Limb (tissue), 2 donors: ENCODE results near the gene ANXA3.
"Not testable (repeated sequence)": the region's sequence is repeated elsewhere in the genome, so short reads cannot be mapped to it uniquely, and the experiment has no call there.

Experiments used
- DNase-seq, 2 donors: peaks; one replicate each; pipeline ENCODE4 v3.0.0-alpha.2; 2016; ENCODE audit errors: extremely low spot score in 2 of 2

The ANXA3 gene, protein sequence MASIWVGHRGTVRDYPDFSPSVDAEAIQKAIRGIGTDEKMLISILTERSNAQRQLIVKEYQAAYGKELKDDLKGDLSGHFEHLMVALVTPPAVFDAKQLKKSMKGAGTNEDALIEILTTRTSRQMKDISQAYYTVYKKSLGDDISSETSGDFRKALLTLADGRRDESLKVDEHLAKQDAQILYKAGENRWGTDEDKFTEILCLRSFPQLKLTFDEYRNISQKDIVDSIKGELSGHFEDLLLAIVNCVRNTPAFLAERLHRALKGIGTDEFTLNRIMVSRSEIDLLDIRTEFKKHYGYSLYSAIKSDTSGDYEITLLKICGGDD

DNA sequence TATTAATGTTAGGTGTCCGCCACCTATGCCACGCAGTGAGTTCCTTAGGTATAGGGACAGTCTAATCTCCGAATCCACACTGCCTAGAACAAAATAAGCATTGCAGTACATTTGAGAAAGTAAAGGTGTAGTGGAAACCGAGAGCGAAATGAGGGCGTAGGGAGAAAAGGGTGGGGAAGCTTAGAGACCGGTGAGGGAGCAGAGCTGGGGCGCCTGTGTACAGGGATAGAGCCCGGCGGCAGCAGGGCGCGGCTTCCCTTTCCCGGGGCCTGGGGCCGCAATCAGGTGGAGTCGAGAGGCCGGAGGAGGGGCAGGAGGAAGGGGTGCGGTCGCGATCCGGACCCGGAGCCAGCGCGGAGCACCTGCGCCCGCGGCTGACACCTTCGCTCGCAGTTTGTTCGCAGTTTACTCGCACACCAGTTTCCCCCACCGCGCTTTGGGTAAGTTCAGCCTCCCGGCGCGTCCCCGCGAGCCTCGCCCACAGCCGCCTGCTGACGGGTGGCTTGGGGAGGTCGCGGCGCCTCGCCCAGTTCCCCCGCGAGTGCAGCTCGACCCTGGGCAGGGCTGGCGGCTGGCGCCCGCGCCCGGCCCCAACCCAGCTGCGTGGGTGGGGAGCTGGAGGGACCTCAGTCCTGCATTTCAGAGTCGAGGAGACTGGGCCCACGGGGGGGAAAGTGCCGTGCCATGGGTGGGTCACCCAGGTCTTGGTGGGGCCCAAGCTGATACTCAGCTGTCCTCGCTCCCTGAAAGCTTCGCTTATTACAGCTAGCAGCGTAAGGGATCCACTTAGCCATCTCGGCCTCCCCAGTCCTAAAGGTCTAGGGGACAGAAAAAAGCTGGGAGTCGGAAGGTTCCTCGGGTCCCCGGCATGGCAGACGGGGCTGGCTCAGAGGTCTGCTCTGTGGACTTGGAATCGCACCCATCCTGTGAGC, at the start of gene ANXA3:
Gene ANXA3, plus strand, starts transcription at position 351 of the 932 bp plus-strand sequence. CDS start 2,704 bp downstream, outside the sequence.
- peak in 1 of 2 donors; percentile 66 for DNase-seq

DNA sequence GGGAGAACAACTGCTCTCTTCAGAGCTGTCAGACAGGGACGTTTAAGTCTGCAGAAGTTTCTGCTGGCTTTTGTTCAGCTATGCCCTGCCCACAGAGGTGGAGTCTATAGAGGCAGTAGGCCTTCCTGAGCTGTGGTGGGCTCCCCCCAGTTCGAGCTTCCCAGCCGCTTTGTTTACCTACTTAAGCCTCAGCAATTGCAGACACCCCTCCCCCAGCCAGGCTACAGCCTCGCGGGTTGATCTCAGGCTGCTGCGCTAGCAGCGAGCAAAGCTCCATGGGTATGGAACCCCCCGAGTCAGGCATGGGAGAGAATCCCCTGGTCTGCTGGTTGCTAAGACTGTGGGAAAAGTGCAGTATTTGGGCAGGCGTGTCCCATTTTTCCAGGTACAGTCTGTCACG, 45.3 kb upstream of the ANXA3 start:
- DNase-seq, result not testable (repeated sequence)

DNA sequence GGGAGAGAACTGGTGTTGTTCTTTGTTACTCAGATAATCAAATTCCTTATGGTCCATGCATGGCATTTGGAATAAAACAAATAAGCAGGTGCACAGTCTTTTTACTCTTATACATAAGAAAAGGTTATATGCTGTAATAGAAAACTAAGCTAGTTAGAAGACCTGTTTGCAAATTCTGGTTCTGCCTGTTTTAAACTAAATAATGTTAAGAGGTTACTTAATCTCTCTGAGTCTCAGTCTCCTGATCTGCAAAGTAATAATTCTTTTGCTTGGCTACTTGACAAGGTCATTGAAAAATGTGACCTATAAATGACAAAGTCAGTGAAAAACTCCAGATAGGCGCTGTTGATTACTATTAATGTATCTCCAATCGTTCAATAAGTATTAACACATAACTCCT, 42.5 kb upstream of the ANXA3 start:
- DNase-seq, result no peak

DNA sequence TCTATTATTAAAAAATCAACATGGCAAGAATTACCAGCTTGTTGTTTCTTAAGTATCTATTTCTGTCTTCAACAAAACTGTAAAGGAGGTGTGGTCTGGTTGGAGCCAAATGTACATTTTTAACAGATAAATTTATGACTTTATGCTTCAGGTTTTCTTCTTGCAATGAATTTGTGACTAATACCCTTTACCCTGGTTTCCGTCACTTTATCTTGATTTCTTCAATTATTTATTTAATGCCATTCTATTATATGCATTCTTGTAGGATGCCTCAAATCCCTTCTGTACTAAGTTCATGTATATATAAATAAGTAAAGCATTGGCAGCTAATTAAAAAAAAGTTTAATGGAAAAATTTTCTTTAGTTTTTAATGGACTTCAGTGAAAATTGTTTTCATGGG, 41.5 kb upstream of the ANXA3 start:
- no peak for DNase-seq

DNA sequence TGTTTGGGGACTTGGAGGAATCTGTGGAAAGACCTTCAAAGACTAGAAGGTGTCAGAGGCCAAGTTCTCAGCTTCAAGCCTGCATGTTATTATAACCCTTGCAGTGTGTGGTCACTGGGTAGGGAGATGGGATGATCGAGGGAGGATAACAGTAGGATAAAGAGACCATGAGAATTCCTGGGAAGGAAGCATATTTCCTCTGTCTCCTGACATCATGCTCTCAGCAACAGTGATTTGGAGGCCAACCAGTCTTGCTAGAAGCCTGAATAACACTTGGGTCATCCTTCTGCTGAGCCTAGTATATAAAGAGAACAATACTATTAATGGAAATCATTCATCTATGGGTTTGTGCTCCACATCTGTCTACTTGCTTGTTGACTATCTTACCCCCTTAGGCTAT, 40.9 kb upstream of the ANXA3 start:
- no peak for DNase-seq

DNA sequence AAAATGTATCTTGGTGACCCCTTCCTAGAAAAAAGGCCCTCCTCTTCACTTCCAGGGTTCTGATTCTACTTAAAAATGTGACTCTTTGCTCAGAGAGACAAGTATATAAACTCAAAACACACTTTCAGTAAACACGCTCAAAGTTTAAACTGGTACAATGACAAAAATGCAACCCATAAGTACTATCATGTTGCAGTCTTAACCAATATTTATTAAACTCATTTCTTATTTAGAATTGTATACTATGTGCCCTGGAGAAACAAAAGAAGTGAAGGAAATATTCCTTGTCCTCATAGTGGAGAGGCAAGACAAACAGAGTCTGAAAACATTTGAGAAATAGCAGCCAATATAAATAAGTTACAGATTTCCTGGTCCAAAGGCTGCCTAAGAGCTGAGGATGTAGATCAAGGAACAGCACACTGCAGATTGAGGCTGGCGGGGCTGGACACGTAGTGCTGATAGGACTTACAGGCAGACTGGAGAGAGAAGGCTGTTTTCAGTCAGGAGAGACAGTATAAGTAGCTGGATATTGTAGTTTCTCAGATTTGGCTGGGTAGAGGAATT, 39.1 kb upstream of the ANXA3 start:
- DNase-seq, result no peak

DNA sequence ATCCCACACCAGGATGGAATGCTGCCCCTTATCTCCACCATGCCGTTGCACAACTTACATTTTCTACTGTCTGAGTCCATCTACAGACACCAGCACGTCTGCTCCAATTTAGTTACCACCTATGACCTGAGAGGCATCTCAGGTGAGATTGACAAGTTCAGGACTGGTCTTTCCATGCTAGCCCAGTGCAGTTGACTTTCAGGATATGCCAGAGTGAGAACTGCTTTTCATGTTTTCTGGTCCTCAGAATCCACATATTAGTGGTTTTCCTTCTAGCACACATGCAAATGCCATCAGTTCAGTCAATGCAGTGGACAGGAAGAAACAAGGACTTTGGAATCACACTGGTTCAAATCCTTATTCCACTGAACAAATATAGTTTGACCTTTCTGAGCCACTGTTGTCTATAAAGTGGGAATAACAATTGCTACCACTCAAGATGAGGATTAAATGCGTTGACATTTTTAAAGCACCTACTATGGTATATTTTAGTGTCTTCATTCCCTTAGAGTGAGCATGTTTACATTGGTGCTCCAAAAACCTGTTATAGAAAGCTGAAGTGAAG, 38.1 kb upstream of the ANXA3 start:
- no peak for DNase-seq

GRCh38 chr4:78517050-78517652, 34.4 kb upstream of the ANXA3 start:
- DNase-seq, result peak in 1 of 2 donors; percentile 30

DNA sequence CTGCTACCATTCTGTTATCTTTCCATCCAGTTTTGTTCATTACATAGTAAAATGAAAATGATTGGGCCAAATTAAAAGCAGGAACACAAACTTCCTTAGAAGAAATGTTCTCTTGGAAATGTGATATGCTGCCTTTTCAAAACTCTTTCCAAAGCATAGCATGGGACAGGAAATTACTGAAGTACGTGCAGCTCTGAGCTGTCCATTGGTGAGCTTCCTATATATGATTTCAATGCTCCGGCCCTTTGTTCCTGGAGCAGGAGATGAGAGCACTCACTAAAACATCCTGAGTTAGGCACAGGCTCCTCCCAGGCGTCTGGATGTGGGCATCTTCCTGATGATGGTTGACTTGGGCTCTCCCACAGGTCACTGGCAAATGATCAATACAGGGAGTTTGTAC, 33.0 kb upstream of the ANXA3 start:
- DNase-seq, result no peak

GRCh38 chr4:78519962-78520361, 31.6 kb upstream of the ANXA3 start:
- no peak for DNase-seq

DNA sequence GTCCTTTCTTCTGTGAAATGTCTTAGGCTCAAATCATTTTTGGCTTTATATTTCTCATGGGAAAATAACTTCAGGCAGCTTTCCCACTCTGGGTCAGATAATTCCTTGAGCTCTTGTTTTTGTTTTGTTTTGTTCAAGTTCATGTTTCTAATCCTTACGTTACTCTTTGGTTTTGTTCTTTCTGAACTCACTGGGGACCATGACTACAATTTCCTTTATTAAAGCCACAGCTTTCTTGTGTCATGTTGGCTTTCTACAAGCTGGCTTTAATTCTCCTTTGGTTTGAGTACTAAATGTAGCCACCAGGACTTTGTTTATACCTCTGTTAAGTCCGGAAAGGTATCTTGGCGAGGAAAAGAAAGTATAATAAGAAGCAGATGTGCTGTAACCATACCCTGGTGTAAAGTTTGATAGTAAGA, 30.8 kb upstream of the ANXA3 start:
- peak in 1 of 2 donors; percentile 36 for DNase-seq

- DNase-seq, result no peak
Measured at GRCh38 chr4:78524009-78524408, 27.6 kb upstream of the ANXA3 start.

GRCh38 chr4:78525559-78525958, 26.0 kb upstream of the ANXA3 start:
- no peak for DNase-seq

DNA sequence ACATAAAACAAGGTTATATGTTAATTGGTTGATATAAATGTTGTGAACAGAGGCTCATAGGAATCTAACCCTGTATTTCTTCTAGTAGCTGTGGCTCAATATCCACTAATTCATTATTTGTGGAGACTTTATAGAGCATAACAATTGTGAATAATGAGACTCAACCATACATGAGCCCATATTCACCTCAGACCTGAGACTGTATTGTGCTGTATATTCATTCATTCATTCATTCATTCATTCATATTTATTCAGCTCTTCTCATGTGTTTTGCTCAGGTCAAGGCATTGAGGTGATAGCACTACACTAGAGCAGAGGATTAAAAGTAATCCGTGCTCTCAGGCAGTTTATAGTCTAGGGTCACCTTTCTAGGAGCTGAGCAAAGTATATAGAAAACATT, 24.5 kb upstream of the ANXA3 start:
- no peak for DNase-seq

GRCh38 chr4:78527555-78527954, 24.0 kb upstream of the ANXA3 start:
- DNase-seq, result no peak

DNA sequence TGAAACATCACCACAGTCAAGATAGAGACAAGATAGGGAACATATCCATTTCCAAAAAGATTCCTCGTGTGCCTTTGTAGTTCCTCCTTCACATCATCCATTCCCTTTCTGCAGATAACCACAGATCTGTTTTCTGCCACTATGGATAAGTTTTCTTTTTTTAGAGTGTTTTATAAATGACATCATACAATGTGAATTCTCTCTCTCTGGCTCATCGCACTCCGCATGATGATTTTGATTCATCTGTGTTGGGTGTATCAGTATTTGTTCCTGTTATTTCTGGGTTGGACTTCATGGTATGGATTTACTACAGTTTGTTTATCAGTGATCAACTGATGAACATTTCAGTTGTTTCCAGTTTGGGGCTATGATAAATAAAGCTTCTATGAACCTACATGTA, 23.2 kb upstream of the ANXA3 start:
- no peak for DNase-seq

- no peak for DNase-seq
Measured at GRCh38 chr4:78529569-78530209, 21.9 kb upstream of the ANXA3 start.

- DNase-seq, result no peak
Measured at GRCh38 chr4:78532046-78532445, 19.5 kb upstream of the ANXA3 start.

DNA sequence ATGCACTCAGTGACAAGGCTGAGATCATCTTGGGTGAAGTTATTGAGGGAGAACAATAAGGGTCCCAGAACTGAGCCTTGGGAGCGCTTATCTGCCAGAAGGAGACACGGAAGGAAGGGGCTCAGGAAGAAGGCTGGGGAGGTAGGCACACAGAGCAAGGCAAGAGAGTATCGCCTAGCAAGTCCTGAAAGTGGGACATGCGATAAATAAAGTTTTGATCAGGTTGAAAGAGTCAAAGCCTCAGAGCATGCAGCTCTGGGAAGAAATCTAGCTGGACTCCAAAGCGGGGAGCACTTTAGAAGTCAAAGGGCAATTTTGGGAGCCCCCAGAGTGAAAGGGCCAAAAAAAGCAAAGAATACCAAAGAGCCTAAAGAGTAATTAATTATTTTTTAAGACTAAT, 17.7 kb upstream of the ANXA3 start:
- DNase-seq, result no peak

DNA sequence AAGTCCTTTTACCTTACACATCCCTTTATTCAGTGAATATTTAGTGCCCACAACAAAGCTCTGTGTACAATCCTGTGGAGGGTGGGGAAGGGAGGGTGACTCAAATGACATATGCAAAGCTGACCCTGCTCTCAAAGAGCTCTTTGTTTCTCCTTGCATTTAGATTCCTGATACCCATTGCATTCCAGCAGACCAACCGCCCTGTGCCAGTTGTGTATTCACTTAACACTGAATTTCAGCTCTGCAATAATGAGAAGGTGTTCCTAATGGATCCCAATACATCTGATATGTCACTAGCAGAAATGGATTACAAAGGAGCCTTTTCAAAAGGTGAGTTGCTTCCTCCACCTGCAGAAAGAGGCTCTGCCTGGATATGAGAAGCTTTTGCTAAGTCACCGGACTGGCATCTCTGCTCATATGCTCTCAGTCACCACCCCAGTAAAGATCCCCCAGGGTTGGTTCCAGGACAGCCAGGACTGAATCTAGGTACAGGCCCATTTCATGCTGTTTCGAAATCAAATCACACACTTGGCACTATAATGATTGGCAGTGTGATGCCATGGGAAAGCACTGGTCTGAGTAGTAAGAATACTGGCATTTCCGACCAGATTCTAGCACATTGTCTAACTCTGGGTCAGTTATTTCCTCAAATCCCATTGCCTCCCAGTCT, 17.1 kb upstream of the ANXA3 start:
- no peak for DNase-seq
